ENCODE results near the gene OSTM1. TPM values are rescaled to one million over a fixed set of nuclear protein-coding genes. Genes with fewer than 3 reads are reported as not detected.

The OSTM1 gene
- polyA plus RNA-seq, 1 donor from 2014 or later, result 54.7 TPM

DNA sequence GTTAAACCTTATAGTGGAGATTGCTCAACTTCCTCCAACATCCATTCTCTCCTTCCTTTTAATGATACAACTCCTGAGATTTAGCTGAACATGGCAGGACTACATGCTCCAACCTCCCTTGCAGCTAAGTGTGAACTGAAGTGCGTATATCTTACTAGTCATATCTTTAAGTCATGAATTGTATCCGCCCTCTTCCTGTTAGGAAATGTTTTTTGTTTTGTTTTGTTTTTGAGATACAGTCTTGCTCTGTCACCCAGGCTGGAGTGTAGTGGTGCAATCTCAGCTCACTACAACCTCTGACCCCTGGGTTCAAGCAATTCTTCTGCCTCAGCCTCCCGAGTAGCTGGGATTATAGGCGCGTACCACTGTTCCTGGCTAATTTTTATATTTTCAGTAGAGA lies 8.8 kb upstream of the OSTM1 start:
- H3K9ac ChIP-seq (ENCODE audit: low read length), result no peak overlapping the region
- TF ChIP-seq RAD21 (conservative IDR thresholded peaks at IDR 0.05), result no peak
- TF ChIP-seq, protein P1, sequence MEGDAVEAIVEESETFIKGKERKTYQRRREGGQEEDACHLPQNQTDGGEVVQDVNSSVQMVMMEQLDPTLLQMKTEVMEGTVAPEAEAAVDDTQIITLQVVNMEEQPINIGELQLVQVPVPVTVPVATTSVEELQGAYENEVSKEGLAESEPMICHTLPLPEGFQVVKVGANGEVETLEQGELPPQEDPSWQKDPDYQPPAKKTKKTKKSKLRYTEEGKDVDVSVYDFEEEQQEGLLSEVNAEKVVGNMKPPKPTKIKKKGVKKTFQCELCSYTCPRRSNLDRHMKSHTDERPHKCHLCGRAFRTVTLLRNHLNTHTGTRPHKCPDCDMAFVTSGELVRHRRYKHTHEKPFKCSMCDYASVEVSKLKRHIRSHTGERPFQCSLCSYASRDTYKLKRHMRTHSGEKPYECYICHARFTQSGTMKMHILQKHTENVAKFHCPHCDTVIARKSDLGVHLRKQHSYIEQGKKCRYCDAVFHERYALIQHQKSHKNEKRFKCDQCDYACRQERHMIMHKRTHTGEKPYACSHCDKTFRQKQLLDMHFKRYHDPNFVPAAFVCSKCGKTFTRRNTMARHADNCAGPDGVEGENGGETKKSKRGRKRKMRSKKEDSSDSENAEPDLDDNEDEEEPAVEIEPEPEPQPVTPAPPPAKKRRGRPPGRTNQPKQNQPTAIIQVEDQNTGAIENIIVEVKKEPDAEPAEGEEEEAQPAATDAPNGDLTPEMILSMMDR (IDR thresholded peaks at IDR 0.05; ENCODE audit: poor library complexity, severe bottlenecking), result no peak
- no peak for TF ChIP-seq POLR2AphosphoS5 (IDR thresholded peaks at IDR 0.05)
- H2AFZ ChIP-seq (ENCODE audit: low read depth, low read length), result no peak overlapping the region
- no peaks in the 10 kb centered on the region for H3K9me2 ChIP-seq (ENCODE audit: insufficient read depth, low read length)
- no peaks in the 10 kb centered on the region for H3K9me3 ChIP-seq (ENCODE audit: low read length)
- no peak overlapping the region for H3K4me2 ChIP-seq (ENCODE audit: low read length)
- no peaks in the 10 kb centered on the region for H3F3A ChIP-seq (ENCODE audit: insufficient read depth, low read length, poor library complexity, severe bottlenecking)
- no peak overlapping the region for H3K4me3 ChIP-seq (ENCODE audit: low read length)
- H4K20me1 ChIP-seq (ENCODE audit: insufficient read depth), result no peaks in the 10 kb centered on the region
- no peaks in the 10 kb centered on the region for H3K36me3 ChIP-seq (ENCODE audit: insufficient read depth, low read length)
- H3K27ac ChIP-seq (ENCODE audit: low read length), result no peak overlapping the region
- no peaks in the 10 kb centered on the region for H3K79me2 ChIP-seq (replicated peaks; ENCODE audit: insufficient read depth, low read length)
- H3K27me3 ChIP-seq (ENCODE audit: insufficient read depth, low read depth, low read length), result no peaks in the 10 kb centered on the region

DNA sequence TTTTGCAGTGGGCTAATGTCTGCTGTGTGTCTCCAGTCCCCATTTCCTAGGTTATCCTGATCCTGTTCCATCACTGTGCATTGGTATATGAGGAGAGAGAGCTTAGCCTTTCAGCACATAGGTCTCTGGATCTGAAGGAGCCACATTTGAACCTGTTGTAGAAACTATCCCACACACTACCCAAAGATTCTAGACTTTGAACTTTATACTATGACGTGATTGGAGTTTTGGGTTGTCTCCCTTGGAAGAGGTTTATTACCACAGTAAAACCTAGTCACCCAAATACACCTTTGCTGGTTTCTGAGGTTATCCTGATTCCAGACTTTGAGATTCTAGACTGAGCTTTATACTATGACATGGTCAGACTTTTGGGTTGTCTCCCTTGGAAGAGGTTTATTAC lies 8.0 kb upstream of the OSTM1 start:
- Histone ChIP-seq H3K27me3 (ENCODE audit: insufficient read depth, low read depth, low read length) (no peaks in the 10 kb centered on the region), H3F3A (ENCODE audit: insufficient read depth, low read length, poor library complexity, severe bottlenecking) (no peaks in the 10 kb centered on the region), H3K9ac (ENCODE audit: low read length) (no peak overlapping the region), H3K9me2 (ENCODE audit: insufficient read depth, low read length) (no peaks in the 10 kb centered on the region), H4K20me1 (ENCODE audit: insufficient read depth) (no peaks in the 10 kb centered on the region), H3K36me3 (ENCODE audit: insufficient read depth, low read length) (no peaks in the 10 kb centered on the region), H3K4me2 (ENCODE audit: low read length) (no peak overlapping the region), H3K9me3 (ENCODE audit: low read length) (no peaks in the 10 kb centered on the region), H3K79me2 (replicated peaks; ENCODE audit: insufficient read depth, low read length) (no peaks in the 10 kb centered on the region), H2AFZ (ENCODE audit: low read depth, low read length) (no peak overlapping the region), H3K4me3 (ENCODE audit: low read length) (no peak overlapping the region), H3K27ac (ENCODE audit: low read length) (no peak overlapping the region)
- TF ChIP-seq, protein P1 (IDR thresholded peaks at IDR 0.05; ENCODE audit: poor library complexity, severe bottlenecking), result no peak
- TF ChIP-seq, protein P2, sequence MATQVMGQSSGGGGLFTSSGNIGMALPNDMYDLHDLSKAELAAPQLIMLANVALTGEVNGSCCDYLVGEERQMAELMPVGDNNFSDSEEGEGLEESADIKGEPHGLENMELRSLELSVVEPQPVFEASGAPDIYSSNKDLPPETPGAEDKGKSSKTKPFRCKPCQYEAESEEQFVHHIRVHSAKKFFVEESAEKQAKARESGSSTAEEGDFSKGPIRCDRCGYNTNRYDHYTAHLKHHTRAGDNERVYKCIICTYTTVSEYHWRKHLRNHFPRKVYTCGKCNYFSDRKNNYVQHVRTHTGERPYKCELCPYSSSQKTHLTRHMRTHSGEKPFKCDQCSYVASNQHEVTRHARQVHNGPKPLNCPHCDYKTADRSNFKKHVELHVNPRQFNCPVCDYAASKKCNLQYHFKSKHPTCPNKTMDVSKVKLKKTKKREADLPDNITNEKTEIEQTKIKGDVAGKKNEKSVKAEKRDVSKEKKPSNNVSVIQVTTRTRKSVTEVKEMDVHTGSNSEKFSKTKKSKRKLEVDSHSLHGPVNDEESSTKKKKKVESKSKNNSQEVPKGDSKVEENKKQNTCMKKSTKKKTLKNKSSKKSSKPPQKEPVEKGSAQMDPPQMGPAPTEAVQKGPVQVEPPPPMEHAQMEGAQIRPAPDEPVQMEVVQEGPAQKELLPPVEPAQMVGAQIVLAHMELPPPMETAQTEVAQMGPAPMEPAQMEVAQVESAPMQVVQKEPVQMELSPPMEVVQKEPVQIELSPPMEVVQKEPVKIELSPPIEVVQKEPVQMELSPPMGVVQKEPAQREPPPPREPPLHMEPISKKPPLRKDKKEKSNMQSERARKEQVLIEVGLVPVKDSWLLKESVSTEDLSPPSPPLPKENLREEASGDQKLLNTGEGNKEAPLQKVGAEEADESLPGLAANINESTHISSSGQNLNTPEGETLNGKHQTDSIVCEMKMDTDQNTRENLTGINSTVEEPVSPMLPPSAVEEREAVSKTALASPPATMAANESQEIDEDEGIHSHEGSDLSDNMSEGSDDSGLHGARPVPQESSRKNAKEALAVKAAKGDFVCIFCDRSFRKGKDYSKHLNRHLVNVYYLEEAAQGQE (IDR thresholded peaks at IDR 0.05; ENCODE audit: borderline replicate concordance), result no peak
- no peak for TF ChIP-seq POLR2AphosphoS5 (IDR thresholded peaks at IDR 0.05)
- TF ChIP-seq RAD21 (conservative IDR thresholded peaks at IDR 0.05), result no peak
- no peak for TF ChIP-seq TAF1 (IDR thresholded peaks at IDR 0.05; ENCODE audit: low read depth)
- TF ChIP-seq EP300 (conservative IDR thresholded peaks at IDR 0.05; ENCODE audit: poor library complexity, severe bottlenecking), result no peak
- TF ChIP-seq MXI1 (conservative IDR thresholded peaks at IDR 0.05; ENCODE audit: poor library complexity, severe bottlenecking), result no peak
- no peak for TF ChIP-seq EZH2 (IDR thresholded peaks at IDR 0.05; ENCODE audit: borderline replicate concordance, insufficient read depth, low read length, poor library complexity, severe bottlenecking)
- TF ChIP-seq SMC3 (conservative IDR thresholded peaks at IDR 0.05; ENCODE audit: poor library complexity), result no peak

Data from neural cell (in vitro differentiated cells).